Activated T-helper 1 cell treated with Interleukin-2 at 50 U/mL for 16 hours (primary cell): ENCODE measurements around the gene BEST4.
"Not testable (repeated sequence)": the region's sequence is repeated elsewhere in the genome, so short reads cannot be mapped to it uniquely, and the experiment has no call there.

Experiments
- DNase-seq: peaks from one replicate; pipeline ENCODE4 v3.0.0-alpha.2; 2020; ENCODE audit warnings: low read depth

The BEST4 gene

GRCh38 chr1:44777969-44778635 is 9.9 kb downstream of the BEST4 start:
- no peak for DNase-seq

GRCh38 chr1:44777547-44777946 is 10.4 kb downstream of the BEST4 start:
- no peak for DNase-seq

- no peak for DNase-seq
These were observed 11.3 kb downstream of the BEST4 start for GRCh38 chr1:44776730-44777068.

- DNase-seq, result peak; percentile 32
These were observed 11.8 kb downstream of the BEST4 start for GRCh38 chr1:44775930-44776729.

GRCh38 chr1:44775078-44775929 is 12.7 kb downstream of the BEST4 start, which contains the start of gene RPS8:
TSS of gene RPS8 (plus strand) at chr1:44775540. CDS start at chr1:44775597, 57 bp downstream.
- DNase-seq, result peak; percentile 76

- not testable (repeated sequence) for DNase-seq
These were observed 21.5 kb downstream of the BEST4 start for GRCh38 chr1:44766421-44766820.

- no peak for DNase-seq
These were observed 27.1 kb downstream of the BEST4 start for GRCh38 chr1:44760876-44761275.

- DNase-seq, result no peak
These were observed 28.9 kb downstream of the BEST4 start for GRCh38 chr1:44759077-44759476.

GRCh38 chr1:44757420-44757819 is 30.6 kb downstream of the BEST4 start:
- DNase-seq, result no peak

- DNase-seq, result no peak
These were observed 40.1 kb downstream of the BEST4 start for GRCh38 chr1:44747878-44748277.

GRCh38 chr1:44743211-44743610 is 44.8 kb downstream of the BEST4 start:
- no peak for DNase-seq

- DNase-seq, result no peak
These were observed 47.8 kb downstream of the BEST4 start for GRCh38 chr1:44740179-44740617.

GRCh38 chr1:44739307-44740178 is 48.4 kb downstream of the BEST4 start, which contains the start of gene KIF2C:
TSS of gene KIF2C (plus strand) at chr1:44739837. CDS start at chr1:44739933, 96 bp downstream.
- DNase-seq, result peak; percentile 93

- DNase-seq, result not testable (repeated sequence)
These were observed 49.0 kb downstream of the BEST4 start for GRCh38 chr1:44738953-44739306.

GRCh38 chr1:44735992-44736391 is 52.0 kb downstream of the BEST4 start:
- no peak for DNase-seq

- no peak for DNase-seq
These were observed 54.2 kb downstream of the BEST4 start for GRCh38 chr1:44733784-44734183.
